NCI-H524 treated with DMSO at 0.1 percent for 48 hours (cell line): ENCODE measurements around the gene ARHGAP19.

ENCODE experiments used
- DNase-seq: peaks from one replicate; lab custom pipeline; 2025; lab: John Stamatoyannopoulos, UW

ARHGAP19 gene

GRCh38 chr10:97192952-97193435 is 99.4 kb downstream of the ARHGAP19 start:
- no peak for DNase-seq

- no peak for DNase-seq
Observed at GRCh38 chr10:97190450-97190849, 102.0 kb downstream of the ARHGAP19 start.

GRCh38 chr10:97188261-97188711 is 104.2 kb downstream of the ARHGAP19 start:
- no peak for DNase-seq

GRCh38 chr10:97186911-97187310 is 105.5 kb downstream of the ARHGAP19 start:
- DNase-seq = no peak

- DNase-seq = no peak
Observed at GRCh38 chr10:97185326-97186058, 106.9 kb downstream of the ARHGAP19 start, which contains the start of gene SLIT1. SLIT1 (minus strand) TSS chr10:97185959; CDS start chr10:97185674, 285 bp downstream.

GRCh38 chr10:97184971-97185325 is 107.5 kb downstream of the ARHGAP19 start:
- no peak for DNase-seq

- no peak for DNase-seq
Observed at GRCh38 chr10:97183314-97183713, 109.1 kb downstream of the ARHGAP19 start.

- DNase-seq = no peak
Observed at GRCh38 chr10:97182288-97182990, 110.0 kb downstream of the ARHGAP19 start.

GRCh38 chr10:97180986-97181385 is 111.5 kb downstream of the ARHGAP19 start:
- no peak for DNase-seq

GRCh38 chr10:97180363-97180755 is 112.1 kb downstream of the ARHGAP19 start:
- peak; percentile 11 for DNase-seq

GRCh38 chr10:97179731-97180362 is 112.6 kb downstream of the ARHGAP19 start:
- peak; percentile 71 for DNase-seq

- no peak for DNase-seq
Observed at GRCh38 chr10:97179311-97179710, 113.1 kb downstream of the ARHGAP19 start.

GRCh38 chr10:97178074-97178473 is 114.4 kb downstream of the ARHGAP19 start:
- DNase-seq = no peak

GRCh38 chr10:97176226-97176625 is 116.2 kb downstream of the ARHGAP19 start:
- no peak for DNase-seq

- no peak for DNase-seq
Observed at GRCh38 chr10:97175586-97175985, 116.9 kb downstream of the ARHGAP19 start.

GRCh38 chr10:97174941-97175340 is 117.5 kb downstream of the ARHGAP19 start:
- no peak for DNase-seq

GRCh38 chr10:97174276-97174775 is 118.1 kb downstream of the ARHGAP19 start:
- DNase-seq = no peak

- DNase-seq = no peak
Observed at GRCh38 chr10:97173036-97173435, 119.4 kb downstream of the ARHGAP19 start.
